SK-N-MC (cell line): ENCODE results near the gene PCSK6.

Source experiments
- DNase-seq: peaks from one replicate; pipeline ENCODE4 v3.0.0-alpha.2; 2011; ENCODE audit warnings: low read depth, low spot score
- H3K27ac ChIP-seq: fragments of 200-600 bp; sonication (generic); 2 replicates; pipeline ENCODE4 v1.5.1; 2016; ENCODE audit warnings: mixed run types
- H3K36me3 ChIP-seq: fragments of 200-600 bp; sonication (generic); 2 replicates; pipeline ENCODE4 v1.6.1; 2017; ENCODE audit warnings: antibody characterized with exemption, low read length, mixed read lengths; ENCODE audit not compliant: insufficient read depth
- H3K4me3 ChIP-seq: fragments of 200-600 bp; sonication (generic); 2 replicates; pipeline ENCODE4 v1.5.1; 2016
- H3K9ac ChIP-seq: fragments of 200-600 bp; sonication (generic); 2 replicates; pipeline ENCODE4 v1.8.0; 2017; ENCODE audit warnings: mixed run types, mixed read lengths; ENCODE audit not compliant: insufficient read length
- H3K9me3 ChIP-seq: fragments of 200-600 bp; sonication (generic); 2 replicates; pipeline ENCODE4 v1.6.1; 2017; ENCODE audit warnings: low read depth, mild to moderate bottlenecking, antibody characterized with exemption, low read length, moderate library complexity, mixed read lengths
- EZH2 ChIP-seq: fragments of 200-600 bp; sonication (generic); IDR thresholded peaks from one replicate; pipeline ENCODE4 v1.6.1; 2017; ENCODE audit warnings: antibody characterized with exemption
- FOXP2 ChIP-seq: optimal IDR thresholded peaks from 2 replicates; pipeline ENCODE3; 2011; ENCODE audit warnings: mild to moderate bottlenecking, moderate library complexity; ENCODE audit not compliant: insufficient read depth; ENCODE audit errors: extremely low read length, control extremely low read depth
- POLR2AphosphoS5 ChIP-seq: IDR thresholded peaks from 2 replicates; pipeline ENCODE4 v1.6.1; 2012; ENCODE audit warnings: mild to moderate bottlenecking, low read depth, low read length, borderline replicate concordance

The PCSK6 gene

DNA sequence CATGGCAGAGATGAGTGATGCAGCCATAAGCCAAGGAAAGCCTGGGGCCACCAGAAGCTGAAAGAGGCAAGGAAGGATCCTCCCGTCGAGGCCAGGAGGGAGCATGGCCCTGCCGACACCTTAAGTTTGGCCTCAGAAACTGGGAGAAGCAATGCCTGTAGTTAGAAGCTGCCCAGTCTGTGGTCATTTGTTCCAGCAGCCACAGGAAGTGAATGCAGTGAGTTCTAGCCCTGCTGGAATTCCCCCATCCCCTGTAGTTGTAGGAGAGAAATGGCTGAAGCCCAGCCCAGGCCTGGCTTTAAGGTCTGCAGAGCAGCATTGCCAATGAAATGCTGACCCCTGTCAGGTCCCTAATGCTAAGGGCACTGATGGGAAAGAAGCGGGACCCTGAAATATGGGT lies 225.5 kb downstream of the PCSK6 start:
- TF ChIP-seq POLR2AphosphoS5 (no peak), FOXP2 (no peak), EZH2 (no peak)
- Histone ChIP-seq H3K9me3 (no peaks in the 10 kb centered on the region), H3K9ac (no peak overlapping the region), H3K36me3 (no peaks in the 10 kb centered on the region), H3K27ac (no peak overlapping the region), H3K4me3 (no peak overlapping the region)
- no peak for DNase-seq

DNA sequence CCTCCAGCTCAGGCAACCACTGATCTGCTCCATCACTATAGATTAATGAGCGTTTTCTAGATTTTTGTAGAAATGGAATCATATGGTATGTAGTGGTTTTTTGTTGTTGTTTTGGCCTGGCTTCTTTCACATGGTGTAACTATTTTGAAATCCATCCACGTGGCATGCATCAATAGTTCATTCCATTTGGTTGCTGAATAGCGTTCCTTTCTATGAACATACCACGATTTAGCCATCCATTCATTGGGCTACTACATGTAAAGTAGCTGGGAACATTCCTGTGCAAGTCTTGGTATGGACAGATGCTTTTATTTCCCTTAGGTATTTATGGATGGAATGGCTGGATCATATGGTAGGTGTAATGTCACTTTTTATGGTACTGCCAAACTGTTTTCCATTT lies 227.0 kb downstream of the PCSK6 start:
- Histone ChIP-seq H3K9ac (no peak overlapping the region), H3K4me3 (no peak overlapping the region), H3K9me3 (no peaks in the 10 kb centered on the region), H3K36me3 (no peaks in the 10 kb centered on the region), H3K27ac (no peak overlapping the region)
- no peak for TF ChIP-seq POLR2AphosphoS5
- no peak for TF ChIP-seq EZH2
- no peak for TF ChIP-seq FOXP2
- no peak for DNase-seq

DNA sequence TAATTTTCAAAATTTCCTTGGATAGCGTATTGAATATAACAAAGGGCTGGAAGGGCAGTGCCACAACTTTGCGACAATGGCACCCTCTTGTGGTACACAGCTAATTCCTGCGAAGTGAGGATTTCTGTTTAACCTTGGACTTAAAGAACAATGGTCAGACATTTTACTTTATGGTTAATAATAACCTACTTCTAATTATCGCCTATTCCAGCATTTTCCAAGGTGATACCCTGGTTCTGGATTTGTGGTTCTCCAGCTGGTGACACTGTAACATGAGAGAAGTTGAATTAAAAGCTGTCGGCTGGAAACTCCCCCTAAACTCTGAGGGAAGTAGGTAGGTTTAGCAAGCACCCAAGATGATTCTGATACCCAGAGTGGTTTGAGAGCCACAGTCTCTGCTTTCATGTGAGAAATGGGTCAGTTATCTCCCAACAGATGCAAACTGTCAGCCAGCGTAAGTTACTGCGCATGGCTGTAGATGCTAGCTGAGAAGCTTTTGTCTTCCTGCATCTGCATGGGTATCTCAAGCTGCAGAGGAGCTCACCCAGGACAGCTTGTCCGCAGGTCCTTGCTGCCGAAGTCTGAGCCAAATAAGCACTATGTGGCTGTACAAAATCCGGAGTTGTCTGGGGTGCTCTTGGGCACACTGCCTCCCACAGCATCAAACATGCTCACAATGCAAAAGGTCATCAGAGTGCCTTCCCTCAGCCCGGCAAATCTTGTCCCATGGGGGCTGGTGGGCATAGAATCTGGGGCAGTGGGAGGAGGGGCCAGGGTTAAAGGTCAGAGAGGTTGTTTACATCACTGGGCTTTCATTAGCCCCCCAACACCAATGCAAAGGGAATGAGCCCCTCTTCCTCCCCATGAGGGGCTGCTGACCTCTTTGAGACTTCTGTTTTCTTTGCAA lies 231.0 kb downstream of the PCSK6 start:
- no peak overlapping the region for H3K4me3 ChIP-seq

DNA sequence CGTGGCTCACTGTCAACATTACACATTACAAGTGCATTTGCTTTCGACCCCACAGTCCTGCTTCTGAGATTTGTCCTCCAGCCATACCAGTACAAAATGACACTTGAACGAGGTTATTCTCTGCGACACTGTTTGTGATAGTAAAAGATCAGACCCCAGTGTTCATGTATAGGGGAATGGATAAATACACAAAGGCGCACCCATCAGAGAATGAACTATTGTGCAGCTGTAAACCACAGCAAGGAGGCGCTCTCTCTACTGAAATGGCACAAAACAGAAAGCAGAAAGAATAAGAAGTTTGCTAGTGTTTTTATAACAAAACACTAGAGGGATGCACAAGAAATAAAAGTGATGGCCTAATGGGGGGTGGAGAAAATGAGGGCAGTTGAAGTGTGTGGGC lies 232.8 kb downstream of the PCSK6 start:
- no peak overlapping the region for H3K9ac ChIP-seq
- no peaks in the 10 kb centered on the region for H3K9me3 ChIP-seq
- no peak for DNase-seq
- no peaks in the 10 kb centered on the region for H3K36me3 ChIP-seq
- no peak for TF ChIP-seq POLR2AphosphoS5
- TF ChIP-seq EZH2 = no peak
- no peak for TF ChIP-seq FOXP2
- no peak overlapping the region for H3K27ac ChIP-seq
- no peak overlapping the region for H3K4me3 ChIP-seq

More for the DNA sequence above, 231.0 kb downstream of the PCSK6 start:
- no peak overlapping the region for H3K9ac ChIP-seq
- no peak overlapping the region for H3K27ac ChIP-seq
- H3K36me3 ChIP-seq = no peaks in the 10 kb centered on the region
- TF ChIP-seq FOXP2 = no peak
- no peak for TF ChIP-seq POLR2AphosphoS5
- no peak for TF ChIP-seq EZH2
- H3K9me3 ChIP-seq = no peaks in the 10 kb centered on the region
- DNase-seq = peak; percentile 48

DNA sequence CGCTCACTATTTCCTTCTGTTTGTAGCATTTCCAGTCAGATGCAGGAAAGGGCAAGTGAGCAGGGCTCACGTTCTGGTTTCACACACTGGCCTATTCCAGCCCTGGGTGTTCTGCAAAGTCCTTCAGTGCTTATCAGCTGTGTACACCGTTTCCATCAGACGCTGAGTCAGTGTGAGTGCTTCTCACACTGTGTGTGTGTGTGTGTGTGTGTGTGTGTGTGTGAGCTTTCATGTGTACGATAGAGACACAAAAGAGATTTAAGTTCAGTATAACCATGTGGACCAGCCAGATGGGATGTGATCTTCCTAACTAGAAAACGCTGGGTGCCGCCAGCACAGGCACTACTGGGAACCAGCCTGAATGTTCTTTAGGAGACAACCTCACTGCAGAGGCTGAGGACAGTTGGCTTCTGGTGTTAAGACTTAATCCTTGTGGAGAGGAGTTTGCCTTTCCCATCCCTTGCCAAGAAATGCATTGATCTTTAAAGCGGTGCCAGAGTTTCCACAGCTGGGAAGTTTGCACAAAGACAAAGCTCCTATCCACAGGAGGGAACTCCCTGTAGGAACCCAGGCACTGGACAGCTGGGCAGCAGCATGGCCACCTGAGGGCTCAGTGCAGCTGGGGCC lies 233.8 kb downstream of the PCSK6 start:
- H3K27ac ChIP-seq = no peak overlapping the region
- no peaks in the 10 kb centered on the region for H3K9me3 ChIP-seq
- H3K9ac ChIP-seq = no peak overlapping the region
- no peaks in the 10 kb centered on the region for H3K36me3 ChIP-seq
- DNase-seq = no peak
- TF ChIP-seq EZH2 (no peak), POLR2AphosphoS5 (no peak), FOXP2 (no peak)
- no peak overlapping the region for H3K4me3 ChIP-seq

DNA sequence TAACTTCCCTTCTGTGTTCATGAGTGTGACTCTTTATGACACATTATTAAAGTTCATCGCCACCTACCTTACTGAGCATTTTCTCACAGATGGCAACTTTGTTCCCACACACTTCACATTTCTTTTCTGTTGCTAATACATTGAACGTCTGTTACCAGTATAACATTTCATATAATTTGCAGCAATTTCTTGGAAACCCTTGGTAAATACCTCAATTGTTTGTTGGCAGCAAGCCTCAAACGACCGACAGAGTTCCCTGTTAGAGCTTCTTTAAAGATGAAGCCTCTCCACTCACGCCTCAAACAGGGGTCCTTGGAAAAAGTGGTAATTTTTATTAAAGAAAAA lies 234.5 kb downstream of the PCSK6 start:
- Histone ChIP-seq H3K27ac (no peak overlapping the region), H3K9me3 (no peaks in the 10 kb centered on the region), H3K4me3 (no peak overlapping the region), H3K36me3 (no peaks in the 10 kb centered on the region), H3K9ac (no peak overlapping the region)
- TF ChIP-seq EZH2 (no peak), POLR2AphosphoS5 (no peak), FOXP2 (no peak)
- no peak for DNase-seq

DNA sequence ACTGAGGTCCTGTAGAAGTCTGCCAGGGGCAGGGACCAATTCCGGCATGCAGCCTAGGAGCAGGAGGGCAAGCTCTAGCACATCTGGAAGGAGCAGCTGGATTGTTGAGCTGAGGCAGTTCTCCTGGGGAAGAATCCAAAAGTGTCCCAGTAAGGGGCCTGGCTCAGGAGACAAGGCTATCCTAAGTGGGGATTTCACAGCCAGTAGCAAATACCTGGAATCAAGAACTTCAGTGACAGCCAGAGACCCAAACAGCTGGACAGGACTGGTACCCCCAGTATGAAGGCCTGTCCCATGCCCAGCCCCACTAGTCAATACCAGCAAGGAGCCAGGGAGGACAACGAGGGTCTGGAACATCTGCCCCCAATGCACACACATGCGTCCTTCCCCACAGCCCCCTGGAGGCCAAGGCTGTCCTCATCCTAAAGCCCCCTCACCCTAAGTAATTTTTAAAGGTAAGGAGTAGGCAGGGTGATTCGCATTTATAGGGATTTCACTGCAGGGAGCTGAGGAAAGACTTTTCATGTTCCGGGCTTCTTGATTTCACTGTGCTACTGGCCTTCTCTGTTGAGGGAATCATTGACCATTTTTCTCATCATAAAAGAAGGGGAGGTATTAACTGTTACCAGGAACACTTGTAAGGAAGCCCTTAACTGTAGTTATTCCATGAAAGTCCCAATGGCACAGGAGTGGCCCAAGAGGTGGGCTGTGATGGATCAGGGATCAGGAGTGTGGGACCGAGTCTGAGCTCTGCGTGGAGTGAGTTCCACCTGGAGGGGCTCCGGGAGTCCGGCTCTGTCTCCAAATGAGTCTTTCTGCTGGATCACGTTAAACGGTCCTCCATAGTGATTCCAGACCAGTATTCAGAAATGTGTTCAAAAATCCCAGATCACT lies 235.1 kb downstream of the PCSK6 start:
- Histone ChIP-seq H3K36me3 (no peaks in the 10 kb centered on the region), H3K9ac (no peak overlapping the region), H3K4me3 (no peak overlapping the region), H3K27ac (no peak overlapping the region), H3K9me3 (no peaks in the 10 kb centered on the region)
- no peak for TF ChIP-seq FOXP2
- no peak for DNase-seq
